ENCODE results near the gene IMP3. TPM values are rescaled to one million over a fixed set of nuclear protein-coding genes. Genes with fewer than 3 reads are reported as not detected.
A peak's percentile ranks its signal among the peaks of the same experiment; 100 is the strongest.
"Not testable (repeated sequence)": the region's sequence is repeated elsewhere in the genome, so short reads cannot be mapped to it uniquely, and the experiment has no call there.

Gene IMP3
- total RNA-seq, 4 donors from 2014 or later, result 139 to 273 (median 180) TPM

- DNase-seq (ENCODE audit: low spot score in 2 of 2), result no peak
- under 1% methylated on average over 15 of the region's 16 CpGs for WGBS
- H3K36me3 ChIP-seq, result peaks cover 6% of the 10 kb centered on the region
- peak overlapping the region; percentile 85 for H3K4me3 ChIP-seq
- H3K27me3 ChIP-seq, result no peaks in the 10 kb centered on the region
- no peaks in the 10 kb centered on the region for H3K9me3 ChIP-seq
- H3K4me1 ChIP-seq, result peaks cover 52% of the 10 kb centered on the region
- TF ChIP-seq POLR2AphosphoS5 (IDR thresholded peaks at IDR 0.05) (no peak), CTCF (IDR thresholded peaks at IDR 0.05) (no peak), POLR2A (IDR thresholded peaks at IDR 0.05) (no peak), EP300 (IDR thresholded peaks at IDR 0.05) (no peak)
- peak overlapping the region; percentile 96 for H3K27ac ChIP-seq
Observed at GRCh38 chr15:75639191-75639708, 774 bp downstream of the IMP3 start.

GRCh38 chr15:75637245-75638009, 2.6 kb downstream of the IMP3 start:
- Histone ChIP-seq H3K27ac (no peak overlapping the region), H3K36me3 (peaks cover 6% of the 10 kb centered on the region), H3K27me3 (no peaks in the 10 kb centered on the region), H3K4me3 (peak overlapping the region; percentile 85), H3K4me1 (peaks cover 52% of the 10 kb centered on the region), H3K9me3 (no peaks in the 10 kb centered on the region)
- 61% methylated on average over 4 of the region's 4 CpGs for WGBS
- TF ChIP-seq CTCF (IDR thresholded peaks at IDR 0.05) (no peak), POLR2AphosphoS5 (IDR thresholded peaks at IDR 0.05) (no peak), EP300 (IDR thresholded peaks at IDR 0.05) (no peak), POLR2A (IDR thresholded peaks at IDR 0.05) (no peak)
- DNase-seq (ENCODE audit: low spot score in 2 of 2), result no peak

GRCh38 chr15:75636026-75636425, 4.0 kb downstream of the IMP3 start:
- Histone ChIP-seq H3K4me1 (peaks cover 50% of the 10 kb centered on the region), H3K27ac (no peak overlapping the region)
- 80% methylated on average over 6 of the region's 6 CpGs for WGBS

GRCh38 chr15:75633922-75634321, 6.1 kb downstream of the IMP3 start:
- not testable (repeated sequence) for H3K27ac ChIP-seq; H3K4me3 ChIP-seq; H3K36me3 ChIP-seq; H3K9me3 ChIP-seq; H3K27me3 ChIP-seq; DNase-seq (ENCODE audit: low spot score in 2 of 2)
- H3K4me1 ChIP-seq, result peaks cover 36% of the 10 kb centered on the region
- WGBS, result 86% methylated on average over 7 of the region's 7 CpGs

More at GRCh38 chr15:75636026-75636425, 4.0 kb downstream of the IMP3 start:
- Histone ChIP-seq H3K4me3 (no peak overlapping the region), H3K9me3 (no peaks in the 10 kb centered on the region), H3K36me3 (peaks cover 6% of the 10 kb centered on the region), H3K27me3 (no peaks in the 10 kb centered on the region)
- TF ChIP-seq POLR2A (IDR thresholded peaks at IDR 0.05) (no peak), EP300 (IDR thresholded peaks at IDR 0.05) (no peak), CTCF (IDR thresholded peaks at IDR 0.05) (no peak), POLR2AphosphoS5 (IDR thresholded peaks at IDR 0.05) (no peak)
- DNase-seq (ENCODE audit: low spot score in 2 of 2), result no peak

- Histone ChIP-seq H3K9me3 (no peaks in the 10 kb centered on the region), H3K27me3 (no peaks in the 10 kb centered on the region), H3K36me3 (peaks cover 3% of the 10 kb centered on the region), H3K4me1 (peaks cover 16% of the 10 kb centered on the region), H3K4me3 (no peak overlapping the region), H3K27ac (no peak overlapping the region)
- no peak for TF ChIP-seq POLR2A (IDR thresholded peaks at IDR 0.05)
- no peak for TF ChIP-seq CTCF (IDR thresholded peaks at IDR 0.05)
- no peak for TF ChIP-seq POLR2AphosphoS5 (IDR thresholded peaks at IDR 0.05)
- no peak for TF ChIP-seq EP300 (IDR thresholded peaks at IDR 0.05)
- DNase-seq (ENCODE audit: low spot score in 2 of 2), result no peak
Observed at GRCh38 chr15:75631935-75632334, 8.1 kb downstream of the IMP3 start.
